ENCODE measurements around the gene MARCHF11.

The MARCHF11 gene

DNA sequence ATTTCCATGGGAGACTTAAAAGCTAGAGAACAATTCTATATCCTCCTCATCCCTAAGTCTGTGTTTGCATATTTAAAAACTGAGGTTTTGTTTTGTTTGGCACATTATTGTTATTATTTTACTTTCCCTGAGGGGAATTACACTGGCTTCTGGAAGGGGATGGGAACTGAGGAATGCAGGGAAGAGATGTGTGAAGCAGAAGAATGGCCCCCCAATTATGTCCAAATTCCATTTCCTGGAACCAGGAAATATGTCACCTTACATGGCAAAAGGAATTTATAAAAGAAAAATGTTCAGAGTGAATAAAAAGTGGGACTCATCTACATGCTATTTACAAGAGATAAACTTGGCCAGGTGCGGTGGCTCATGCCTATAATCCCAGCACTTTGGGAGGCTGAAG lies 129.8 kb downstream of the MARCHF11 start:
- no peak for DNase-seq

DNA sequence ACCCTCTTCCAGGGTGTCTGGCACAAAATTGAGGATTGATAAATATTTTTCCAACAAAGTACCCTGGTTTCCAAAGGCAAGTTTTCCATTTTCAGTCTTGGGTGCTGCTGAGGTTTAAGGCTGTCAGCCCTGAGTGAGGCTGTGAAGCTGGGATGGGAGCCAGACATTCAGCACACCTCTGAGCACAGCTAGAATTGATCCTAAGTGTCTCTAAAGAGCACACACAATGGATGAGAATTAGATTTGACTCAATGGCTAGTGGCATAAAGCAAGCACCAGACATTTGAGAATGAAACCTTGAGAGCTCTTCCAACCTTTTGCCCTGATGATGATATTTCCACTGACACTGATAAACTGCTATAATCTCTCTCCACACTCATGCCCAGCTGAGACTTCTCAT lies 131.5 kb downstream of the MARCHF11 start:
- DNase-seq = no peak

DNA sequence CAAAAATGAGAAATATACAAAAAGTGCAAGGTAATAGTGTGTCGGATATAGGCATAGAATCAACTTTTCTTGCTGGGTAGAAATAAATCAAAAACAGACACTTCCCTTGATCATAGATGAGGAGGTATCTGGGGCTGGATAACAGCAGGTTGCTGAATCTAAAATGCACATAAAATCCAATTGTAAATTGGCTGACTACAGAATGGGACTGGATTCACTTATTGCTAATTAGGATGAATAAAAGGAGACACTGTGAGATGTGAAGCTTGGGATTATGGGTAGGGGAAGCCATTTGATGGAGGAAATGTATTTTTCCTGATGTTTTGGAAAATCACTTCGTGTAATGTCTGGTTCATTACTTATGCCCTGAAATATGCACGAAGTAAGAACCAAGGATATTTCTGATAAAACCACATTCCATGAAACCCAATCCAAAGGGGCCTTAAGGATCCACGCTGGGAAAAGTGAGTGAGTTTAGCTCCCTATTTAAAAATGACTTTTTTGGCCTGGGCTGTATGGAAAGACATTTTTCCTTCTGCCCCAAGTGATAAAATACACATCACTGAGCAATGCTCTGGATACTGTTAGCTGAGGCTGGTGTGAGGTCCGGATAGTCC lies 136.1 kb downstream of the MARCHF11 start:
- no peak for DNase-seq

DNA sequence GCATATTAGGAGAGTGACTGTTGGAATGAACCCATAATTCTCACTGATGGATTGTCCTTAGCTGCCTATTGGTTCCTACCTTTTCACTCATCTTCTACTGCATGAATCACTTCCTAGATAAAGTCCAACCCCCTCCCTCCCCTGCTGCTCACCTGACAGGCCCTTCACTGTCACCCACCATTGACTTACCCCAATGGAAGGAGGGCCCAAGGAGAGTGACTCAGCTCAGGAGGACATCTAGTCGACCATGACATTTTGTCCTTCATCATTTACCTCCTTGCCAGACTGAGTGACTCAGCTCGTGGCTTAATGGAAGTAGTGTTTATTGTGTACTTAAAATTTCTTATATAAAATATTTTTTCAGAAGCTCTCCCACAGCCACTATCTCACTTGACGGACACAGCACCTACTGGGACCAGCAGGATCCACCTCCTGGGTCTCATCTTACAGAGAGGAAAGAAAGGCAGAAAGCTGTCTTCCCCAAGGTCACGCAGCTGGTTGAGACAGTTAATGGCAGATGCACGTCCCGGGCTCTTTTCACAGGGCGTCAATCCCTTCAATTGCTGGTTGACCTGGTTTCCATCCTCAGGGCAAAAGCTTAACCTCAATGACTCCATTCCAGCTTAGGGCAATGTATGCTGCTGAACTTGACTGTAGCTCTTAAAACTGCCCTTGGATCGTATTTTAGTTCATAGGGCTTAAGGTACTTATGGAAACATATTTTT lies 142.3 kb downstream of the MARCHF11 start:
- DNase-seq = no peak

DNA sequence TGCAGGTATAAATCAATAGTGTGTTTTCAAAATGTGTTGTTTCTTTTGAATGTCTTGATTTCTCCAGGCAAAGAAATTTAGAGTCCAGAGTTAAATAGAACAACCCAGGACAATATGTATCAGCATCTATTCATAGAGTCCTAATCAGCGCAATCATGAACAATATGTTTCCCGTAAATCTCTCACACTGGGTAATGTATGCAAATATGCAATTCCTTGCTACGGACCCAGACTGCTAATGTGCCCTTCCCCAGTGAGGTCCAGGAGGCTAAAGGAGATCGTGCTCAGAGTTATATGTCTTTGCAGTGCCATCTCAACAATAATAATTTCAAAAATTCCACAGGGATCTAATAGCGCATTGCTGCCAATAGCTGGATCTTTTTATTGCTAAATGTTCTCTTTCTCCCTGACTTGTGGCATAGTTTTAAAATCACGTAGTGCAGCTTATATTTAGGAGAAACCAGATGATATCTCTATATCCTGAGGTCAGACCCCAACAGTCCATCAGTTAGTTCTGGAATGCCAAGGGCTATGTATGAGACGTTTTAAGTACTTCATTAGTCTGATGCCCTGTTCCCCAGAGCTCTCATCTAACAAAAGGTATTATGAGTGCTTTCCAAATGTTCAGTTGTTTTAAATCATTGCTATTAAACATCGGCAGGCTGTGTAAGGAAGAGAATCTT lies 145.1 kb downstream of the MARCHF11 start:
- no peak for DNase-seq

DNA sequence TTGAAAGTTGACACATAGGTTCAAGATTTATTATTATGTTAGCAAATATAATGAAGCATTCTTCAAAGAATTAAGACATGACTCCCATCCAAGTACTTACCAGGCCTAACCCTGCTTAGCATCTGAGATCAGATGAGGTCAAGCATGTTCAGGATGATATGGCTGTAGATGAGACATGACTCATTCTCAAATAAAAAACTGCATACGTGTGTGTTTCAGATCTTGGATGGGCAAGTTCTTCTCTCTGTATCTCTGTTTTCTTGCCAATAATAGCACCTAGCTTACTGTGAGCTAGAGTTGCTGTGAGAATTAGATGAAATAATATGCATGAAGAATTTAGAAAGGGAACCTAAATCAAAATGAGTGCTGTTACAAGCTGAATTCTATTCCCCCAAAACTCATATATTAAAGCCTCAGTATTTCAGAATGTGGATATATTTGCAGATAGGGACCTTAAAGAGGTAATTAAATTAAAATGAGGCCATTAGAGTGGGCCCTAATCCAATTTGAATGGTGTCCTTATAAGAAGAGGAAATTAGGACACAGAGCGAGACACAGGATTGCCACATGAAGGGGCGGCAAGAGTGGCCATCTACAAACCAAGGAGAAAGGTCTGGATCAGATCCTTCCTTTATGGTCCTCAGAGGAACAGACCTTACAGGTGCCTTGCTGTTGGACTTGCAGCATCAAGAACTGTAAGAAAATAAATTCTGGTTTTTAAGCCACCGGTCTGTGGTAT lies 146.2 kb downstream of the MARCHF11 start:
- DNase-seq = no peak

DNA sequence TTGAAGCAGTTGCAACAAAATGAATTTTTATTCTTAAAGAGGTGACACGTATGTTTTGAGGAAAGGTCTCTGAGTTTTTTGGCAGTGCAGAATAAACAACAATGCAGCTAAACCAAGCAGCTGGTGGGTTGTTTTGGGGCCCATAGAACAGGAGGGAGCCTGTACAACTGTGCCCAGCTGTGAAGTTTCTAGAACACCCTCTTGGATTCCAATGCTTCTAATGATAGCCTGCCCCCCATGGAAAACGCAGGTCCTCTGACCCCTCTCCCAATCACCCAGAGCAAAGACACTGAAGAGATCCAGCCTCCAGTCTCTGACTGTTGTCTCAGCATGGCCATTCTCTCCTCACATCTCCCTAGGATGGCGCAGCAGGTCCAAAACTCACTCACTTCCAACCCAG lies 150.9 kb downstream of the MARCHF11 start:
- DNase-seq = no peak

DNA sequence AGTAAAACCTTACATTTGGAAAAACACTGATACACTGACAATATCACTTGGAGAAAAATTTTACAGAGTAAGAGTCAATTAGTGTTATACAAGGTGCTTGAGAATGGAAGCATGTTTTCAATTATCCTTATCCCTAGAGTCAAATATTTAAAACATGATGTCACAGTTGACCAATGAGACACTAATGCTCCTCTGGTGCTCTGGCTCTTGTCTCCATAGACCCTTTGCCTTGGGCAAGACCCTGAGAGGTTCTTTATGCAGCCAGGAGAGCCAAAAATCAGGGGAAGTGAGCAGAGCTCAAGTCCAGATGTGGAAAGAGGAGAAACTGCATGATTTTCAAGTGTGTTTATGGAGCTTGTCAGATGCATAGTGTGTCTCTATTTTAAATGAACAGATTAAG lies 153.9 kb downstream of the MARCHF11 start:
- no peak for DNase-seq

DNA sequence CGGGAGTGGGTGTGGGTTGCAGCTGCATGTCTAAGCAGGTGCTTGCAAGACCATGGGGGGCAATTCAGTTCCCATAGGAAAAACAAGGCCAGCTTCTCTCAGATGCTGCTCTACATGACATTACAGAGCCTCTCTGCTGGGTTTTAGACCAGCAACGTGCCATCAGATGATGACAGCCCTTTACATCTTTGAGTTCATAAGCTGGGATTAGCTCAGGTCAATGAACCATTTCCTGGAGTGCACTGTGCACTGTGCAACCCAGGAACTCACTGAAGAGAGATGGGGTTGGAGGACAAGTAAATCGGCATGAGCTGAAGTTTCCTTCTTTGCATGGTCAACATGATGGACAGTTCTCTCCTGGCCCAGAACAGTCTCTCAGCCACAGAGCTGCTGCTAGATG lies 160.6 kb downstream of the MARCHF11 start:
- DNase-seq = no peak

DNA sequence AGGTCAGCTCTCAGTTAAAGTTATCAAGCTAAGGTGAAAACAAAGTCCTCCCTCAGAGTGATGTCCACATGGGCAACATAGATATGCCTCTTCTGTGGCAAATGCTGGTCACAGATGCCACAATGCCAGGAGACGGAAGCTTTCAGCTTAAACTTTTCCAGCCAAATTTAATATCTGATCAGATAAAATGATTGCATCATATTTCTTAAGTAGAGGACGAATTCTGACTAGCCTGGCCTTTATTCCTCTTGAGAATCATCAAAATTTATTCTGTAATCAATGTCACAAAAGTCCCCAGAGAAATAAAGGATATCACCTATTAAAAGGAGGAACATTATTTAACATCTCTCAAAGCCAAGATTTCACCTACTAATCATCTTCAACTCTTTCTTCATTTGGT lies 161.9 kb downstream of the MARCHF11 start:
- DNase-seq = no peak

Data from NCI-H524 (cell line).